SK-N-MC (cell line): ENCODE data around the gene CCDC93.

Experiments
- EZH2 ChIP-seq: fragments of 200-600 bp; sonication (generic); IDR thresholded peaks from one replicate; pipeline ENCODE4 v1.6.1; 2017; ENCODE audit warnings: antibody characterized with exemption
- POLR2AphosphoS5 ChIP-seq: IDR thresholded peaks from 2 replicates; pipeline ENCODE4 v1.6.1; 2012; ENCODE audit warnings: mild to moderate bottlenecking, low read depth, low read length, borderline replicate concordance

DNA sequence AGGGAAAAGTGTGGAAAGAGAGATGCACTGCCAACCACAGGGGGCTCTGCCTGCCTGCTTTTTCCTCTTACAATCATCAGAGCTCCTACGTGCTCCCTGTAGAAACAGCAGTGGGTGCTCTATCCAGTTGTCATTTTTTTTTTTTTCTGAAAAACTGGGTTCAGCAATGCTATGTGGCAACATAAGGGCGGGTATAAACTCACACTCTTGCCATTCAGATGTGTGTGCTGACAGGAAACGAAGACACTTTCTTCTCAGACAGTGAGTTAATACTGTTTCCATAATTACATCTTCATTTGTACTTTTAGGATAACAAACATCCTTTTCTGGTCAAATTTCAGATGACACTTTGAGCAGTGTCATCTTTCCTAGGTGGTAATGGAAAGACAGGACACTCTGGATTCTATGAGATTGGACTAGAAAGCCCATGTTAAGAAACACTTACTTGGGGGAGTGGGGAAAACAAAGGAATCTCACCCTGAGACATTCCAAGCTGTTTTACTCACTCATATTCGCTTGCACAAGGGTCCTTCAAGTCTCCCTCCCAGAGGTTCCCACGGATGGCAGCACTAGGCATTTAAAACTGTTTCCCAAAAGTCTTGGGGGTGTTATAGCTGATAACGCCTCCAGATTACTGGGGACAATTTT, 41.3 kb downstream of the CCDC93 start:
- TF ChIP-seq POLR2AphosphoS5 (no peak), EZH2 (no peak)
